A549 (cell line): ENCODE measurements around the gene GMPPB.
"Not testable (repeated sequence)": the region's sequence is repeated elsewhere in the genome, so short reads cannot be mapped to it uniquely, and the experiment has no call there.

Source experiments
- JUNB ChIP-seq: fragments of >200 bp; sonication (Bioruptor Twin); formaldehyde crosslinking; IDR thresholded peaks from 2 replicates; pipeline ENCODE4 v1.6.1; 2016
- POLR2A ChIP-seq: IDR thresholded peaks from 2 replicates; pipeline ENCODE4 v1.6.1; 2012; ENCODE audit warnings: mild to moderate bottlenecking, low read length
- RFX5 ChIP-seq: fragments of 450-650 bp; IDR thresholded peaks from 2 replicates; pipeline ENCODE4 v1.7.1; 2014; ENCODE audit warnings: antibody characterized with exemption, mild to moderate bottlenecking, moderate library complexity
- TF ChIP-seq, protein P1 (sequence below): IDR thresholded peaks from 2 replicates; pipeline ENCODE4 v1.6.1; 2012

- not testable (repeated sequence) for TF ChIP-seq POLR2A, RFX5, JUNB
- TF ChIP-seq, protein P1, sequence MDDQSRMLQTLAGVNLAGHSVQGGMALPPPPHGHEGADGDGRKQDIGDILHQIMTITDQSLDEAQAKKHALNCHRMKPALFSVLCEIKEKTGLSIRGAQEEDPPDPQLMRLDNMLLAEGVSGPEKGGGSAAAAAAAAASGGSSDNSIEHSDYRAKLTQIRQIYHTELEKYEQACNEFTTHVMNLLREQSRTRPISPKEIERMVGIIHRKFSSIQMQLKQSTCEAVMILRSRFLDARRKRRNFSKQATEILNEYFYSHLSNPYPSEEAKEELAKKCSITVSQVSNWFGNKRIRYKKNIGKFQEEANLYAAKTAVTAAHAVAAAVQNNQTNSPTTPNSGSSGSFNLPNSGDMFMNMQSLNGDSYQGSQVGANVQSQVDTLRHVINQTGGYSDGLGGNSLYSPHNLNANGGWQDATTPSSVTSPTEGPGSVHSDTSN, result not testable (repeated sequence)
These were observed 37.9 kb downstream of the GMPPB start for GRCh38 chr3:49685846-49686245.
